Calu3 (cell line): ENCODE measurements around the gene HOOK2. TPM values are rescaled to one million over a fixed set of nuclear protein-coding genes. Genes with fewer than 3 reads are reported as not detected.
"Not testable (repeated sequence)": the region's sequence is repeated elsewhere in the genome, so short reads cannot be mapped to it uniquely, and the experiment has no call there.

ENCODE experiments used
- BruUV-seq: library from RNA; stranded (reverse); fragments of 400-500 nt; replicated peaks from 2 replicates; lab custom pipeline; 2021; lab: Mats Ljungman, UMichigan
- CTCF ChIA-PET: fragments of 300-600 bp; sonication (Branson Sonifier 250); formaldehyde crosslinking; loops from one replicate; lab custom pipeline; 2022; ENCODE audit warnings: antibody characterized with exemption; lab: Charles Lee
- DNase-seq: peaks from one replicate; pipeline ENCODE4 v3.0.0; 2022
- H3K27ac Mint-ChIP-seq: one replicate; pipeline ENCODE4 v1.8.0; 2022; ENCODE audit warnings: mixed read lengths; ENCODE audit not compliant: unreplicated experiment
- H3K27me3 Mint-ChIP-seq: one replicate; pipeline ENCODE4 v1.8.0; 2022; ENCODE audit warnings: mixed read lengths; ENCODE audit not compliant: unreplicated experiment
- H3K36me3 Mint-ChIP-seq: one replicate; pipeline ENCODE4 v1.8.0; 2022; ENCODE audit warnings: mild to moderate bottlenecking, moderate library complexity, mixed read lengths; ENCODE audit not compliant: insufficient read depth, unreplicated experiment
- H3K4me1 Mint-ChIP-seq: one replicate; pipeline ENCODE4 v1.8.0; 2022; ENCODE audit warnings: mild to moderate bottlenecking, low read depth, mixed read lengths; ENCODE audit not compliant: unreplicated experiment
- H3K4me3 Mint-ChIP-seq: one replicate; pipeline ENCODE4 v1.8.0; 2022; ENCODE audit warnings: mild to moderate bottlenecking, low read depth, moderate library complexity, mixed read lengths; ENCODE audit not compliant: unreplicated experiment
- H3K9me3 Mint-ChIP-seq: one replicate; pipeline ENCODE4 v1.8.0; 2022; ENCODE audit warnings: low read depth, mixed read lengths; ENCODE audit not compliant: unreplicated experiment
- CTCF ChIP-seq: fragments of 200-600 bp; IDR thresholded peaks from one replicate; pipeline ENCODE4 v1.8.0; 2022; ENCODE audit warnings: antibody characterized with exemption; ENCODE audit not compliant: unreplicated experiment
- intact Hi-C: fragments of 100-400 bp; cut with micrococcal nuclease; formaldehyde crosslinking; loops from one replicate; pipeline ENCODE4 v1.10.0; 2022; ENCODE audit not compliant: unreplicated experiment
- total RNA-seq: library from RNA; stranded (reverse); gene quantifications from 2 replicates; pipeline ENCODE4 v1.2.3, GENCODE V29; 2022

The HOOK2 gene
- total RNA-seq, 1 experiment from 2014 or later, result 69.0 TPM

- intact Hi-C loops, result no loop called here
- no TSS peak for BruUV-seq
- no peaks in the 10 kb centered on the region for H3K27me3 Mint-ChIP-seq
- H3K4me3 Mint-ChIP-seq, result no peak overlapping the region
- H3K36me3 Mint-ChIP-seq, result peaks cover 41% of the 10 kb centered on the region
- H3K9me3 Mint-ChIP-seq, result no peaks in the 10 kb centered on the region
- DNase-seq, result no peak
- no peak for TF ChIP-seq CTCF
- no peak overlapping the region for H3K27ac Mint-ChIP-seq
- H3K4me1 Mint-ChIP-seq, result peaks cover 11% of the 10 kb centered on the region
- CTCF ChIA-PET, result no interaction called here
Observed at GRCh38 chr19:12730064-12730463, 45.3 kb downstream of the HOOK2 start.

- no peak overlapping the region for H3K27ac Mint-ChIP-seq
- H3K4me3 Mint-ChIP-seq, result no peak overlapping the region
- no peaks in the 10 kb centered on the region for H3K9me3 Mint-ChIP-seq
- no peaks in the 10 kb centered on the region for H3K27me3 Mint-ChIP-seq
- DNase-seq, result no peak
- CTCF ChIA-PET, result no interaction called here
- intact Hi-C loops, result no loop called here
- no peak for TF ChIP-seq CTCF
- no TSS peak for BruUV-seq
- peaks cover 39% of the 10 kb centered on the region for H3K36me3 Mint-ChIP-seq
- H3K4me1 Mint-ChIP-seq, result peaks cover 11% of the 10 kb centered on the region
Observed at GRCh38 chr19:12727745-12728433, 47.5 kb downstream of the HOOK2 start.

GRCh38 chr19:12726988-12727316 lies 48.4 kb downstream of the HOOK2 start:
- H3K27me3 Mint-ChIP-seq, result no peaks in the 10 kb centered on the region
- DNase-seq, result no peak
- no TSS peak for BruUV-seq
- no peak for TF ChIP-seq CTCF
- no peaks in the 10 kb centered on the region for H3K9me3 Mint-ChIP-seq
- intact Hi-C loops, result no loop called here
- CTCF ChIA-PET, result no interaction called here
- peaks cover 40% of the 10 kb centered on the region for H3K36me3 Mint-ChIP-seq
- peaks cover 7% of the 10 kb centered on the region for H3K4me1 Mint-ChIP-seq
- H3K4me3 Mint-ChIP-seq, result no peak overlapping the region
- no peak overlapping the region for H3K27ac Mint-ChIP-seq

- DNase-seq, CTCF ChIA-PET, H3K4me3 Mint-ChIP-seq: not testable (repeated sequence)
Observed at GRCh38 chr19:12725612-12726011, 49.7 kb downstream of the HOOK2 start.

More at GRCh38 chr19:12725612-12726011, 49.7 kb downstream of the HOOK2 start:
- H3K27me3 Mint-ChIP-seq, intact Hi-C loops, H3K9me3 Mint-ChIP-seq, BruUV-seq, H3K27ac Mint-ChIP-seq: not testable (repeated sequence)
- Mint-ChIP-seq H3K36me3 (peaks cover 48% of the 10 kb centered on the region), H3K4me1 (peaks cover 12% of the 10 kb centered on the region)
